ENCODE measurements around the gene PPP3CB. TPM values are rescaled to one million over a fixed set of nuclear protein-coding genes. Genes with fewer than 3 reads are reported as not detected.

The PPP3CB gene
- total RNA-seq, 6 experiments from 2014 or later: 10.9 to 13.6 (median 13.5) TPM

- DNase-seq: peak; percentile 96 to 98 (median 97)
- TF ChIP-seq POLR2A (IDR thresholded peaks at IDR 0.05): peak; percentile 87
- TF ChIP-seq CTCF (IDR thresholded peaks at IDR 0.05): no peak
- Histone ChIP-seq H3K36me3 (no peaks in the 10 kb centered on the region), H3K27me3 (no peaks in the 10 kb centered on the region), H3K9me3 (no peaks in the 10 kb centered on the region), H3K4me1 (peaks cover 0 to 18% (median 9%) of the 10 kb centered on the region in 4 donors), H3K4me3 (peak overlapping the region; percentile 73 to 91 (median 85)), H3K27ac (peak overlapping the region; percentile 77 to 90 (median 83))
- ATAC-seq: peak; percentile 97 to 99 (median 97)
- 0% methylated on average over 11 of the region's 55 CpGs for WGBS (ENCODE audit: insufficient coverage, low coverage, low lambda C conversion rate, missing lambda C conversion rate)
- intact Hi-C loops (cut with DNase I): loop anchor here in 1 of 2 donors (10.0 kb wide), 1 partner anchor 81 kb away; the partner anchor contains the start of gene ANXA7
These were observed 469 bp downstream of the PPP3CB start for GRCh38 chr10:73495226-73495883.

GRCh38 chr10:73494877-73495225 is 973 bp downstream of the PPP3CB start:
- no peaks in the 10 kb centered on the region for H3K27me3 ChIP-seq
- peak overlapping the region; percentile 73 to 91 (median 85) for H3K4me3 ChIP-seq
- H3K36me3 ChIP-seq: no peaks in the 10 kb centered on the region
- no peak for ATAC-seq
- intact Hi-C loops (cut with DNase I): loop anchor here in 1 of 2 donors (10.0 kb wide), 1 partner anchor 80 kb away; the partner anchor contains the start of gene ANXA7
- WGBS (ENCODE audit: insufficient coverage, low coverage, low lambda C conversion rate, missing lambda C conversion rate): 3% methylated on average over 2 of the region's 2 CpGs
- H3K9me3 ChIP-seq: no peaks in the 10 kb centered on the region
- peaks cover 0 to 18% (median 9%) of the 10 kb centered on the region in 4 donors for H3K4me1 ChIP-seq
- TF ChIP-seq CTCF (IDR thresholded peaks at IDR 0.05) (no peak), POLR2A (IDR thresholded peaks at IDR 0.05) (no peak)
- DNase-seq: no peak
- H3K27ac ChIP-seq: peak overlapping the region; percentile 77 to 90 (median 83)

- Histone ChIP-seq H3K27ac (no peak overlapping the region), H3K4me3 (peak overlapping the region in 1 of 3 donors; percentile 85), H3K4me1 (peaks cover 0 to 18% (median 9%) of the 10 kb centered on the region in 4 donors), H3K9me3 (no peaks in the 10 kb centered on the region), H3K36me3 (no peaks in the 10 kb centered on the region), H3K27me3 (no peaks in the 10 kb centered on the region)
- TF ChIP-seq CTCF (IDR thresholded peaks at IDR 0.05): no peak
- TF ChIP-seq POLR2A (IDR thresholded peaks at IDR 0.05): no peak
- 95% methylated on average over 14 of the region's 15 CpGs for WGBS (ENCODE audit: insufficient coverage, low coverage, low lambda C conversion rate, missing lambda C conversion rate)
- no peak for ATAC-seq
- DNase-seq: no peak
- intact Hi-C loops (cut with DNase I): loop anchor here in 1 of 2 donors (10.0 kb wide), 1 partner anchor 79 kb away; the partner anchor contains the start of gene ANXA7
These were observed 1.6 kb downstream of the PPP3CB start for GRCh38 chr10:73494213-73494612.

- Histone ChIP-seq H3K4me3 (no peak overlapping the region), H3K27ac (no peak overlapping the region), H3K27me3 (no peaks in the 10 kb centered on the region), H3K4me1 (peaks cover 0 to 18% (median 9%) of the 10 kb centered on the region in 4 donors), H3K9me3 (no peaks in the 10 kb centered on the region), H3K36me3 (no peaks in the 10 kb centered on the region)
- WGBS (ENCODE audit: insufficient coverage, low coverage, low lambda C conversion rate, missing lambda C conversion rate): 59% methylated on average over 2 of the region's 2 CpGs
- DNase-seq: no peak
- no peak for TF ChIP-seq CTCF (IDR thresholded peaks at IDR 0.05)
- TF ChIP-seq POLR2A (IDR thresholded peaks at IDR 0.05): no peak
- intact Hi-C loops (cut with DNase I): loop anchor here in 1 of 2 donors (10.0 kb wide), 1 partner anchor 79 kb away; the partner anchor contains the start of gene ANXA7
- no peak for ATAC-seq
These were observed 2.0 kb downstream of the PPP3CB start for GRCh38 chr10:73493781-73494180.
